ENCODE results near the gene ABTB2.
A peak's percentile ranks its signal among the peaks of the same experiment; 100 is the strongest.

ABTB2 gene

GRCh38 chr11:34280945-34281872 lies 76.6 kb downstream of the ABTB2 start:
- no peak for DNase-seq

GRCh38 chr11:34278693-34279297 lies 79.0 kb downstream of the ABTB2 start:
- DNase-seq = no peak

GRCh38 chr11:34278175-34278574 lies 79.6 kb downstream of the ABTB2 start:
- DNase-seq = no peak

GRCh38 chr11:34277171-34277570 lies 80.6 kb downstream of the ABTB2 start:
- no peak for DNase-seq

- DNase-seq = peak; percentile 59
Observed at GRCh38 chr11:34276352-34276864, 81.4 kb downstream of the ABTB2 start.

GRCh38 chr11:34275486-34275885 lies 82.3 kb downstream of the ABTB2 start:
- no peak for DNase-seq

- DNase-seq = peak; percentile 92
Observed at GRCh38 chr11:34274712-34275398, 83.0 kb downstream of the ABTB2 start.

GRCh38 chr11:34273099-34273498 lies 84.7 kb downstream of the ABTB2 start:
- no peak for DNase-seq

- no peak for DNase-seq
Observed at GRCh38 chr11:34271727-34272126, 86.1 kb downstream of the ABTB2 start.

GRCh38 chr11:34270711-34271110 lies 87.1 kb downstream of the ABTB2 start:
- no peak for DNase-seq

GRCh38 chr11:34269694-34270245 lies 88.0 kb downstream of the ABTB2 start:
- DNase-seq = no peak

GRCh38 chr11:34268906-34269430 lies 88.8 kb downstream of the ABTB2 start:
- DNase-seq = no peak

- no peak for DNase-seq
Observed at GRCh38 chr11:34267417-34267816, 90.4 kb downstream of the ABTB2 start.

GRCh38 chr11:34267013-34267412 lies 90.8 kb downstream of the ABTB2 start:
- DNase-seq = peak; percentile 55

GRCh38 chr11:34266090-34266912 lies 91.5 kb downstream of the ABTB2 start:
- peak; percentile 86 for DNase-seq

- DNase-seq = no peak
Observed at GRCh38 chr11:34264303-34265110, 93.3 kb downstream of the ABTB2 start.

GRCh38 chr11:34263441-34264091 lies 94.2 kb downstream of the ABTB2 start:
- DNase-seq = no peak

- no peak for DNase-seq
Observed at GRCh38 chr11:34262531-34263081, 95.2 kb downstream of the ABTB2 start.

GRCh38 chr11:34261820-34262219 lies 96.0 kb downstream of the ABTB2 start:
- DNase-seq = no peak

- DNase-seq = no peak
Observed at GRCh38 chr11:34261095-34261494, 96.7 kb downstream of the ABTB2 start.

Measured in left hindlimb (tissue), 1 donor.